Gastroesophageal sphincter (tissue), 4 donors: ENCODE measurements around the gene POTEM. TPM values are rescaled to one million over a fixed set of nuclear protein-coding genes. Genes with fewer than 3 reads are reported as not detected.
"Not testable (repeated sequence)": the region's sequence is repeated elsewhere in the genome, so short reads cannot be mapped to it uniquely, and the experiment has no call there.

ENCODE experiments used
- ATAC-seq: fragments of 150-250 bp; one replicate; pipeline ENCODE4 v1.9.1; 2016; ENCODE audit warnings: mild to moderate bottlenecking, moderate library complexity
- H3K27ac ChIP-seq, 4 donors: fragments of 200-600 bp; sonication (generic) in 3 of 4; 1 replicate in 3 of 4; 2 replicates in 1 of 4; pipeline ENCODE4 v1.5.1; 2016 to 2019
- H3K27me3 ChIP-seq: fragments of 200-600 bp; sonication (generic); one replicate; pipeline ENCODE4 v1.5.1; 2019
- H3K36me3 ChIP-seq, 2 donors: fragments of 200-600 bp; sonication (generic); one replicate each; pipeline ENCODE4 v1.5.1; 2019; ENCODE audit warnings: control low read depth in 1 of 2
- H3K4me1 ChIP-seq, 3 donors: fragments of 200-600 bp; sonication (generic); 1 replicate in 2 of 3; 2 replicates in 1 of 3; pipeline ENCODE4 v1.5.1; 2016 to 2019; ENCODE audit warnings: control low read depth in 2 of 3
- H3K4me3 ChIP-seq, 2 donors: fragments of 200-600 bp; sonication (generic); one replicate each; pipeline ENCODE4 v1.5.1; 2019; ENCODE audit warnings: mild to moderate bottlenecking in 1 of 2, moderate library complexity in 1 of 2
- H3K9me3 ChIP-seq, 3 donors: fragments of 200-600 bp; sonication (generic); one replicate each; pipeline ENCODE4 v1.5.1; 2017 to 2019; ENCODE audit warnings: control low read depth in 2 of 3
- WGBS, 2 donors: methylation state at CpG; one replicate each; pipeline ENCODE4 v1.1.5; 2018; ENCODE audit warnings: low coverage in 1 of 2; 5-methylcytosine and 5-hydroxymethylcytosine counted together
- total RNA-seq, 4 donors: library from RNA; depleted of rRNA; stranded (reverse); fragments of >200 nt; gene quantifications; one replicate each; pipeline ENCODE4 v1.1.0, GENCODE V29; 2016

POTEM gene
- not detected for total RNA-seq

DNA sequence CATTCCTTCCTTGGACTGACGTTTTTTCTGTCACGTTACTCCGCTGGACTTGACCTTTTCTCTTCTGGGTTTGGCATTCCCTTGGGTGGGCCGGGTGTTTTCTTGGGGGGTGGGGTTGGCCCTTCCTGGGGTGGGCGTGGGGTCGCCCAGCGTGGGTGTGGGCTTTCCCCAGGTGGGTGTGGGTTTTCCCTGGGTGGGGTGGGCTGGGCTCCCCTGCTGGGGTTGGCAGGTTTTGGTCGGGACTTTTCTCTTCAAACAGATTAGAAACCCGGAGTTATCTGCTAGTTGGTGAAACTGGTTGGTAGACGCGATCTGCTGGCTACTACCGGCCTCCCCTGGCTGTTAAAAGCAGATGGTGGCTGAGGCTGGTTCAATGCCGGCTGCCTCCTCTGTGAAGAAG is at the start of gene POTEM:
TSS of gene POTEM (plus strand) at position 301 of the 400 bp plus-strand sequence. CDS start at position 353, 52 bp downstream.
- not testable (repeated sequence) for H3K27me3 ChIP-seq, H3K4me3 ChIP-seq, ATAC-seq, H3K36me3 ChIP-seq, H3K27ac ChIP-seq, H3K4me1 ChIP-seq, H3K9me3 ChIP-seq
- no CpG with 5 or more reads among the region's 13 CpGs for WGBS, 2 donors

DNA sequence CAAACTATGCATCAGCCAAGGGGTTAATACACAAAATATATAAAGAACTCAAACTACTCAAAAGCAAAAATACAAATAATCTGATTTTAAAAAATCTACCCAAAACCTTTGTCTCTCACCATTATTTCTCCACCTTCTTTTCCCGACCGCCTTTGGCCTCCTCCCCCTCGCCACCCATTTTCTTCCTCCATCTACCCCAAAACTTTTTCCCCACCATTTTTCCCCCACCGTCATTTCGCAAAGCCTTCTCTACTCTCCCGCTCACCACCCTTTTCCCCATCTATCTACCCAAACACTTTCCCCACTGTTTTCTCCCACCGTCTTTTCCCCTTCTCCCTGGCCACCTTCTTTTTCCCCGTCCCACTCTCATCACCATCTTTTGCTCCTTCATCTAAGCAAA is 48.9 kb upstream of the POTEM start:
- WGBS, 2 donors = 84% methylated on average over 6 of the region's 8 CpGs; no CpG with 5 or more reads in 1 of the 2 donors
- H3K27me3 ChIP-seq, H3K4me1 ChIP-seq, H3K36me3 ChIP-seq, H3K27ac ChIP-seq, ATAC-seq, H3K9me3 ChIP-seq, H3K4me3 ChIP-seq: not testable (repeated sequence)

DNA sequence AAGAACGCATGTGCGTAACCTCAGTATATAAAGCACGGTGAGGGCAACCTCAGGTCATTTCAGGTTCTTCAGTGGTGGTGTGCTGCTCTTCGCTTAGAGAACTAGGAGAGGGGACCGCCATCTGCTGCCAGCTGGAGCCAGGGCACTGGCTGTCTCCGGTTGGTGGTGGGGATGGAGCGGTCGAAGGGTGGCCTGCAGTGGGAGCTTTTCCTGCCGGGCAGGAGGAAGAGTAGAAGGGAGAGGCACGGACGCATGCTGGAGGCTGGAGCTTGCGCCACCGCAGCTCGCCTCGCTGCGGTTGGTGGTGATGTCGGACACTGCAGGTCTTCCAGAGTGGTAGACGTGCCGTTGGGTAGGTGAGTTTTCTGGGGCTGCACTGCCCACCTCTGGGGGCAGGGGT is 47.2 kb upstream of the POTEM start:
- not testable (repeated sequence) for H3K9me3 ChIP-seq, H3K4me1 ChIP-seq, H3K27me3 ChIP-seq, H3K4me3 ChIP-seq, H3K36me3 ChIP-seq, H3K27ac ChIP-seq
- WGBS, 2 donors = no CpG with 5 or more reads among the region's 19 CpGs
- ATAC-seq = peak; percentile 20

DNA sequence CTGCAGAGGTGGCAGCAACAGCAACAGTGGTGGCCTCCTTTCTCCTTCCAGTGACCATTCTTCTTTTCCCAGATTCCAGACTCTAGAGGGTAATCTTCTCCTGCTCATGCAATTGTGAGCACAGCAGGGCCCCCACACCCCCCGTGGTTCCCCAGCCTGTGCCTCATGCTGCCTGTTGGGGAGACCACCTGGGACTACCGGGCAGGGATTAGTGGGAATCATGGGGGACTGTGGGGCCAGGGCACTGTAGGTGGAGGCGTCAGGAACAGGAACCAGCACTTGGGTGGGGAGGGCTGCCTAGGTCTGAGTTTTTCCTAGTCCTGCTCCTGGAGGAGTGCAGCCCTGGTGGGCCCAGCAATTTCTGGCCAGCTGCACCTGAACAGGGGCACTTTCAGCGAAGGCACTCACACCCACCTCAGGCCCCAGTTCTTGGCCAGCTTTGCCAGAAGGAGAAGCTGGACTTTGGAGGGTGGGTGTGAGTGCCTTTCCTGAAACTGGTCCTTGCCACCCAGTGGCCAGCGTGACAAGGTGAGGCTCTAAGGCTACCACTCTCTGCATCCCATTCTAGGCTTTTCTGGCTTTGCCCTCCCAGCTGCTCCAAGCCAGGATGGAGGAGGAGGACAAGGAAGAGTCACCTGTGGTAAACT is 46.1 kb upstream of the POTEM start:
- H3K4me1 ChIP-seq, ATAC-seq, H3K27me3 ChIP-seq, H3K9me3 ChIP-seq, H3K36me3 ChIP-seq, H3K4me3 ChIP-seq, H3K27ac ChIP-seq: not testable (repeated sequence)
- no CpG with 5 or more reads among the region's 5 CpGs for WGBS, 2 donors

DNA sequence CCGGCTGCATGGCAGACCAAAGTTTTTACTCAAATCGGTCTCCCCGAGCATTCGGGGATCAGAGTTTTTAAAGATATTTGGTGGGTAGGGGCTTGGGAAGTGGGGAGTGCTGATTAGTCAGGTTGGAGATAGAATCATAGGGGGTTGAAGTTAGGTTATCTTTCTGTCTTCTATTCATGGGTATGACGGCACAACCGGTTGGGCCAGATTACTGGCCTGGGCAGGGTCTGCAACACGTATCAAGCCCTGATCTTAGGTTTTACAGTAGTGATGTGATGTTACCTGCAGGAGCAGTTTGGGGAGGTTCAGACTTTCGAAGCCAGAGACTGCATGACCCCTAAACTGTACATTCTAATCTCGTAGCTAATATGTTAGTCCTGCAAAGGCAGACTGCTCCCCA is 30.4 kb upstream of the POTEM start:
- H3K9me3 ChIP-seq, H3K27me3 ChIP-seq, H3K36me3 ChIP-seq, H3K27ac ChIP-seq, H3K4me1 ChIP-seq, ATAC-seq, H3K4me3 ChIP-seq: not testable (repeated sequence)
- no CpG with 5 or more reads among the region's 9 CpGs for WGBS, 2 donors

DNA sequence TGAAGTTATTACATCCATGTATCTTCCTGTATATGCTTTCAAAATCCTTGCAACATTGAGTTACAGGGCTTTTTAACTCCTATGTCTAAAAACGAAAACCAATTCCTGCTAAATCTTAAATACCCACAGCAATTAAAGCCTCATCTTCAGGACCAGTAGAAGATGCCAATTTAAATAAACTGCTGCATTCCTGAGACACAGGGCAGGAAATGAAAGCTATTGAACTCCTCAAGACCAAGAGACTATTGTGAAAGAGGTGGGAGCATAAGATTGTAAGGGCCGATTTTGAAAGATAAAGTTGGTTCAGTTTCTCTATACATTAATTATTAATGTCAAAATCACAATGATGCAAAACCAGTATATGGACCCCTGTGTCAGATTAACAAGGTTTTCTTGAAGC is 28.5 kb upstream of the POTEM start:
- not testable (repeated sequence) for H3K36me3 ChIP-seq, H3K9me3 ChIP-seq, ATAC-seq, H3K4me3 ChIP-seq, H3K27ac ChIP-seq, H3K4me1 ChIP-seq, H3K27me3 ChIP-seq
- no CpG with 5 or more reads among the region's 2 CpGs for WGBS, 2 donors

DNA sequence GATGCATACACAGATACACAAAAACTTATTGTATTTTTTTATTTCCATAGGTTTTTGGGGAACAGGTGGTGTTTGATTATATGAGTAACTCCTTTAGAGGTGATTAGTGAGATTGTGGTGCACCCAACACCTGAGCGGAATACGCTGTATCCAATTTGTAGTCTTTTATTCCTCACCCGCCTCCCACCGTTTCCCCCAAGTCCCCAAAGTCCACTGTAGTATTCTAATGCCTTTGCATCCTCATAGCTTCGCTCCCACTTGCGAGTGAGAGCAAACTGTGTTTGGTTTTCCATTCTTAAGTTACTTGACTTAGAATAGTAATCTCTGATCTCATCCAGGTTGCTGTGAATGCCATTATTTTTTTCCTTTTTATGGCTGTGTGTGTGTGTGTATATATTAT is 17.3 kb upstream of the POTEM start:
- H3K9me3 ChIP-seq, H3K4me1 ChIP-seq, H3K27me3 ChIP-seq, ATAC-seq, H3K4me3 ChIP-seq, H3K27ac ChIP-seq, H3K36me3 ChIP-seq: not testable (repeated sequence)
- 60% methylated on average over 2 of the region's 6 CpGs; no CpG with 5 or more reads in 1 of the 2 donors for WGBS, 2 donors

DNA sequence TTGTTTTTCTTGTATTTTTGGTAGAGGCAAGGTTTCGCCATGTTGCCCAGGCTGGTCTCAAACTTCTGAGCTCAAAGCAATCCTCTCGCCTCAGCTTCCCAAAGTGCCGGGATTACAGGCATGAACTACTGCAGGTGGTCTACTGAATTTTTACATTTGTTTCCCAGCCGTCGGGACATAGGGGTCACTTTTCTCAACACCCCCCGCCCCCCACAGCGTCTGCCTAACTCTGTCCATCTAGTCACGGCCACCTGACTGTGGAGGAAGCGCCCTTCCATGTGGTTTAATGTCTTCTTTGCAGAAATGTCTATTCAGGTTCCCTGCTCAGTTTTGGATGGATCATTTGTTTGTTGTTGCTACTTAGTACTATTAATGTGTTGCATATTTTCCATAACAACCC is 14.1 kb upstream of the POTEM start:
- H3K27me3 ChIP-seq, H3K4me3 ChIP-seq, H3K9me3 ChIP-seq, H3K36me3 ChIP-seq, H3K27ac ChIP-seq, H3K4me1 ChIP-seq, ATAC-seq: not testable (repeated sequence)
- WGBS, 2 donors = 77 to 84% methylated on average over 7 to 8 of the region's 9 CpGs

DNA sequence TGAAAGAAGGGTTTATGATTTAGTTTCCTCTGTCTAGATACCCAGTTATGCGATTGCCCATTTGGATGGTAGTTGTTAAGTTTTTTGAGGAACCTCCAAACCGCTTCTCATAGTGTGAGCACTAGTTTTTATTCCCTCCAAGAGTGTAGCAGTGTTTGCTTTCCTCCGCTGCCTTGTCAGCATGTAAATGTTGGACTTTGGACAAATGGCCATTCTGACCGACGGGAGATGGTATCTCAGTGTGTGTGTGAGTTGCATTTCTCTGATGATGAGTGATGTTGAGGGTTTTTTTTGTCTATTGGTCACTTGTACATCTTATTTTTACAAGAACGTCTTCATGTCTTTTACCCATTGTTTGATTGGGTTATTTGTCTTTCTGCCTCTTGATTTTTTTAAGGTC is 11.4 kb upstream of the POTEM start:
- not testable (repeated sequence) for ATAC-seq, H3K27ac ChIP-seq, H3K4me3 ChIP-seq, H3K36me3 ChIP-seq, H3K4me1 ChIP-seq, H3K9me3 ChIP-seq, H3K27me3 ChIP-seq
- 57 to 83% methylated on average over 1 of the region's 6 CpGs for WGBS, 2 donors

DNA sequence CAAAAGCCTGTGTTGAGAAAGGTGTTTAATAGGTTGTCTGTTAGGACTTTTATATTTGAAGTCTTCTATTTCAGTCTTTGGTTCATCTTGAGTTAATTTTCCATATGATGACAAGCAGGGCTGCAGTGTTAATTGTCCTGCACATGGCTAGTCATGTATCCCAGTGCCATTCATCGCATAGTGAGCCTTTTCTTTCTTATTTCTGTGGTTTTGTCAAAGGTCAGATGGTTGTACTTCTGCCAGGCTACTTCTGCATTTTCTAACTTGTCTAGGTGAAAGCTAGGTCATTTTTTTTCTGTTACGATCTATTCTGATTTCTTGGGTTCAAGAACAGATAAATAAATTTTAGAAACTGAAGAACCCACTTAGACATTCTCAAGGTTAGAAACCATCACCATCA is 5.7 kb upstream of the POTEM start:
- not testable (repeated sequence) for H3K27ac ChIP-seq, H3K9me3 ChIP-seq, H3K4me3 ChIP-seq, H3K4me1 ChIP-seq, H3K36me3 ChIP-seq, H3K27me3 ChIP-seq, ATAC-seq
- no CpG with 5 or more reads among the region's 2 CpGs for whole genome bisulfite sequencing, 2 donors

DNA sequence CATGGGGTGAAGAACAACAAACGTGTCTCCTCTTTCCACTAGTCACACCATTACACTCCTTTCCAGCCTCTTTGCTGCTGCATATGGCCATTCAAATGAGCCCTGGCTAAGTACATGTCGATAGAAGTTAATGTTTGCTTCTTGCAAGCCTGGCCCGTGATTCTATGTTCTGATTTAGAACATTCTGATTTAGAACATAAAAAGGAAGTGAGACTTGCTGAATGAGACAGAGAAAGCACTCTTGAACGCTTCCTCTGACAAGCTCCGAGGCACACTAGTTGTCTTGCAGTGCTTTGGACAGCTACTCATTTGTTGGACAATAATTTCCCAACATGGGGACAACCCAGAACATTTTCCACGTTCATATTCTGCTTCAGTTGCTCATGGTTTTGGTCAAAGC is 5.1 kb upstream of the POTEM start:
- H3K4me1 ChIP-seq, ATAC-seq, H3K27me3 ChIP-seq, H3K27ac ChIP-seq, H3K4me3 ChIP-seq, H3K36me3 ChIP-seq, H3K9me3 ChIP-seq: not testable (repeated sequence)
- no CpG with 5 or more reads among the region's 6 CpGs for WGBS, 2 donors

DNA sequence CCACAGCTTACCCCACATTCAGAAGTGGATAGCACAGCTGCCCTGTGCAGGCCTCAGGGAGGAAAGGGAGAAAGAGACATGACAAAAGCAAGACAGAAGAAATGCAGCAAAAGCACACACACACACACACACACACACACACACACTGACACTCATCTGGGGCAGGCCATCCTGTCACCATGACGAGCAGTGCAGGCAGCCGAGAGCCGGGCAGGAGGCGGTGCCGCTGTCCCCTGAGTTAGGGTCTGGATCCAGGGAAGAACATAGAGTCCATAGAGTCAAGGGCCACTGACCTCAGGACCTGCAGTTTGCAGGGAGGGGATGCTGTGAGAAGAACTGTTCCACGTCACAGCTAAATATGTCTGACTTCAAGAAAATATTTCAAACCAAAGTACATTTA is 4.0 kb upstream of the POTEM start:
- not testable (repeated sequence) for ATAC-seq, H3K4me3 ChIP-seq, H3K4me1 ChIP-seq, H3K27me3 ChIP-seq, H3K9me3 ChIP-seq, H3K36me3 ChIP-seq, H3K27ac ChIP-seq
- WGBS, 2 donors = 40 to 58% methylated on average over 1 of the region's 6 CpGs

DNA sequence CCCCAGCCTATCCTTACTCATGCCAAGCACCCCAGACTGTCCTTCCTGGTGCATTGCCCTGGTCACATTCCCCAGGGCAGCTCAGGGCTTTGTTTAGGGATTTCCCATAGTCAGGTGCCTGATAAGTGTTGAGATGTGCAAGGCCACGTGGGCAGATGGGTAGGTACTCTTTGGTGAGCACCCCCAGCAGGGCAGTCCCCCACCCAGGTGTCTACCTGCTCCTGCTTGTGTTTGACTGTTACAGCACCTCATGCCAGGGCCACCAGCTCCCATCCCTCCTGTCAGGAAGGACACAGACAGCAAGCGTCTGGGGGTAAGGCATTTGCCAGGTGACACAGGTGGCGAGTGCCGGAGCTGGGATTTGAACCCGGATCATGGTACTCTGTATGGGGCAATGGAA is 2.4 kb upstream of the POTEM start:
- no CpG with 5 or more reads among the region's 5 CpGs for WGBS, 2 donors

DNA sequence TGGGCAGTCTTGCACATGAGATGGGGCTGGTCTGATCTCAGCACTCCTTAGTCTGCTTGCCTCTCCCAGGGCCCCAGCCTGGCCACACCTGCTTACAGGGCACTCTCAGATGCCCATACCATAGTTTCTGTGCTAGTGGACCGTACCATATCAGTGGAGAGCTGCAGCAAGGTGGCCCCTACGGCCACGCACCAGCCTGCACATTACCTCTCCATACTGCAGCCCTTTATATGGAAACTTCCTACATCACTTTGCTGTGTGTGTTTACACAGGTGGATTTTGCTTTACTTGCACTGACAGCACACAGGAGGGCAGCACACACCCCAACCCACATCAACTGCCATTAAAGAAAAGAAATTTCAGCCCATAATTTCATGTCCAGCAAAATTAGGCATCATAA is 35.3 kb downstream of the POTEM start:
- not testable (repeated sequence) for H3K27me3 ChIP-seq, H3K27ac ChIP-seq, ATAC-seq, H3K36me3 ChIP-seq, H3K4me3 ChIP-seq, H3K4me1 ChIP-seq, H3K9me3 ChIP-seq
- 74 to 100% methylated on average over 1 to 3 of the region's 3 CpGs for WGBS, 2 donors

More for the DNA sequence above, 2.4 kb upstream of the POTEM start:
- ATAC-seq = peak; percentile 19
- not testable (repeated sequence) for H3K4me3 ChIP-seq, H3K9me3 ChIP-seq, H3K27me3 ChIP-seq, H3K4me1 ChIP-seq, H3K27ac ChIP-seq, H3K36me3 ChIP-seq

DNA sequence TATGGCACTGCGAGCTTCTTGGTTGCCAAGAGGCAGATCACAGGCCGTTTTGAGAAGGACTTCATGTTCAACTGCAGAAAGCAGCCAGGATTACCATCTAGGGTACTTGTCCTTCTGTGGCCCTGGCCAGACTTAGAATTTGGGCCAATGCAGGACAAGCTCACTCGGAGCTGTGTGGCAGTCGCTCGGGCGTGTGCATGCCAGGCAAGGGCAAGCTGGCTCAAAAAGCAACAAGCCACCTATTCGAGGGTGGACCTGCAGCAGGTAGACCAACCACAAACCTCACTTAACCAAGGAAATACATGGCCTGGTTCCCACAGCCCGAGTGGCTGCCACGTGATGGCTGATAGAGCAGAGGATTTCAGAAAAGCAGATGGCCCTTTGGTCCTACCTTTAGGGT is 39.3 kb downstream of the POTEM start:
- not testable (repeated sequence) for H3K4me3 ChIP-seq, H3K4me1 ChIP-seq, H3K27me3 ChIP-seq, ATAC-seq, H3K27ac ChIP-seq, H3K9me3 ChIP-seq, H3K36me3 ChIP-seq
- no CpG with 5 or more reads among the region's 9 CpGs for WGBS, 2 donors
